Ectodermal cell (in vitro differentiated cells): ENCODE results near the gene ACTN1.

ENCODE experiments used
- H3K27ac ChIP-seq: 2 replicates; pipeline ENCODE4 v1.7.0; 2013; ENCODE audit warnings: mild to moderate bottlenecking, low read depth, low read length; ENCODE audit not compliant: insufficient read depth, poor library complexity, severe bottlenecking
- H3K27me3 ChIP-seq: 2 replicates; pipeline ENCODE4 v1.7.0; 2013; ENCODE audit warnings: mild to moderate bottlenecking, low read length; ENCODE audit not compliant: insufficient read depth, control insufficient read depth, poor library complexity, severe bottlenecking
- H3K36me3 ChIP-seq: one replicate; pipeline ENCODE4 v1.7.0; 2013; ENCODE audit warnings: low read length; ENCODE audit not compliant: control insufficient read depth, insufficient read depth
- H3K4me1 ChIP-seq: one replicate; pipeline ENCODE4 v1.7.0; 2013; ENCODE audit warnings: low read length; ENCODE audit not compliant: control insufficient read depth, insufficient read depth
- H3K4me3 ChIP-seq: 2 replicates; pipeline ENCODE4 v1.7.0; 2013; ENCODE audit warnings: low read depth, low read length, control low read depth; ENCODE audit not compliant: insufficient read depth
- H3K9me3 ChIP-seq: 2 replicates; pipeline ENCODE4 v1.7.0; 2013; ENCODE audit warnings: mild to moderate bottlenecking, low read length, moderate library complexity; ENCODE audit not compliant: control insufficient read depth
- WGBS, 2 experiments: methylation state at CpG; one replicate each; pipeline ENCODE4 v1.1.7; 2013; ENCODE audit warnings: missing lambda C conversion rate in 2 of 2; 5-methylcytosine and 5-hydroxymethylcytosine counted together

Gene ACTN1

DNA sequence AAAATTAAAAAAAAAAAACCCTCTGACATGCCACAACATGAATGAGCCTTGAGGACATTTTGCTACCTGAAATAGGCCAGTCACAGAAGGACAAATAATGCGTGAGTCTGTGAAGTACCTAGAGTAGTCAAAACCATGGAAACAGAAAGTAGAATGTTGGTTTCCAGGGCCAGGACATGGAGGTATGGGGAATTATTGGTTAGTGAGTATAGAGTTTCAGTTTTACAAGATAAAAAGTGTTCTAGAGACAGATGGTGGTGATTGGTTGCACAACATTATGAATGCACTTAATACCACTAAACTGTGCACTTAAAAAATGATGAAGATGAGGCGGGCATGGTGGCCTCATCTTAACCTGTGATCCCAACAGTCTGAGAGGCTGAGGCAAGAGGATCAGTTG, 138.6 kb downstream of the ACTN1 start:
- Histone ChIP-seq H3K9me3 (no peaks in the 10 kb centered on the region), H3K27me3 (no peaks in the 10 kb centered on the region), H3K36me3 (no peaks in the 10 kb centered on the region), H3K4me1 (peaks cover 6% of the 10 kb centered on the region), H3K4me3 (no peak overlapping the region), H3K27ac (no peak overlapping the region)
- WGBS, 2 experiments = 90 to 94% methylated on average over 2 of the region's 2 CpGs

DNA sequence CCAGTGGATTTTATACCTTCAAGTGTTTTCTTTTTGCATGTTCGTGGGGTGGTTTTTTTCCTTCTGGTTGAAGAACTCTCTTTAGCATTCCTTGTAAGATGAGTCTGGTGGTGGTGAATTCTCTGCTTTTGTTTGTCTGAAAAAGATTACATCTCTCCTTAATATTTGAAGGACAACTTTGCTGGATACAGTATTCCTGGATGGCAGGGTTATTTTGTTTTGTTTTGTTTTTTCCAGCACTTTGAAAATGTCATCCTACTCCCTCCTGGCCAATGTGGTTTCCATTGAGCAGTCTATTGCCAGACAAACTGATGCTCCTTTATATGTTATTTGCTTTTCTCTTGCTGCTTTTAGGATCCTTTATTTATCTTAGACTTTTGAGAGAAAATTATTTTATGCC, 143.0 kb downstream of the ACTN1 start:
- 47% methylated on average over 1 of the region's 1 CpG; no CpG with 5 or more reads in 1 of the 2 experiments for WGBS, 2 experiments
- H3K4me1 ChIP-seq = no peaks in the 10 kb centered on the region
- H3K36me3 ChIP-seq = no peaks in the 10 kb centered on the region
- H3K27ac ChIP-seq = no peak overlapping the region
- H3K27me3 ChIP-seq = no peaks in the 10 kb centered on the region
- H3K9me3 ChIP-seq = no peaks in the 10 kb centered on the region
- H3K4me3 ChIP-seq = no peak overlapping the region

DNA sequence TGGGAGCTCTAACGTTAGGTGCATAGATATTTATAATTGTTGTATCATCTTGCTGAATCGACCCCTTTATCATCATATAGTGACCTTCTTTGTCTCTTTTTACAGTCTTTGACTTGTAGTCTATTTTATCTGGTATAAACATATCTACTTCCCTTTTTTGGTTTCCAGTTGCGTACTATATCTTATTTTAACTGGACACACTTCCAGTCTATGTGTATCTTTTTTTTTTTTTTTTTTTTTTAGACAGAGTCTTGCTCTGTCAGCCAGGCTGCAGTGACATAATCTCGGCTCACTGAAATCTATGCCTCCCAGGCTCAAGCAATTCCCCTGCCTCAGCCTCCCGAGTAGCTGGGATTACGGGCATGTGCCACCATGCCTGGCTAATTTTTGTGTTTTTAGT, 144.3 kb downstream of the ACTN1 start:
- 95 to 96% methylated on average over 3 to 6 of the region's 6 CpGs for WGBS, 2 experiments

DNA sequence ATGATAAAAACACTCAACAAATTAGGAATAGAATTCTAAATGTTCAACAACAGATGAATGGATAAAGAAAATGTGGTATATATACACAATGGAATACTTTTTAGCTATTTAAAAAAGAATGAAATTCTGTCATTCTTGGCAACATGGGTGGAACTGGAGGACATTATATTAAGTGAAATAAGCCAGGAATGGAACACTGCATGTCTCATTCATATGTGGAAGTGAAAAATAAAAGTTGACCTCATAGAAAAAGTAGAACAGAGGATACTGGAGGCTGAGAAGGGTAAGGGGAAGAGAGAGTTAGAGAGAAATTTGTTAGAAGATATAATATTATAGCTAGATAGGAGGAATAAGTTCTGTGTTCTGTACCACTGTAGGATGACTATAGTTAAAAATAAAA, 150.4 kb downstream of the ACTN1 start:
- Histone ChIP-seq H3K4me1 (no peaks in the 10 kb centered on the region), H3K36me3 (no peaks in the 10 kb centered on the region), H3K9me3 (no peaks in the 10 kb centered on the region), H3K27me3 (no peaks in the 10 kb centered on the region), H3K4me3 (no peak overlapping the region), H3K27ac (no peak overlapping the region)

More for the DNA sequence above, 144.3 kb downstream of the ACTN1 start:
- Histone ChIP-seq H3K4me1 (no peaks in the 10 kb centered on the region), H3K27ac (no peak overlapping the region), H3K4me3 (no peak overlapping the region), H3K36me3 (no peaks in the 10 kb centered on the region), H3K9me3 (no peaks in the 10 kb centered on the region), H3K27me3 (no peaks in the 10 kb centered on the region)

DNA sequence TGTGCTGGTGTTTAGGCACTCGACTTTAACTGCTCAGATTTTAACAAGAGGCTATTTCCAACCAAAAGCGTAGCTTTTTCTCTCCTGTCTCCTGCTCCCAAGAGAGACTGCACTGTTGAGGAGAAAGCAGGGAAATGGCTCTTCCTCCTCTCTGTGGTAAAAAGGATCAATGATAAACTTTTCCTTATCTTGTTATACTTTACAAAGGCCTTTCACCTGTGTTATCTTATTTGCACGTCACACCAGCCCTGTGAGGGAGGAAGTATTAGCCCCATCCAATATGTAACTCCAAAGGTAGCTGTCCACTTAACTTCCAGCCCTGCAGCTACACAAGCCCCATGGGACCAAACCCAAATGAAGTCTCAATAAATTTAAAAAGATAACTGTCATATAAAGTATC, 153.4 kb downstream of the ACTN1 start:
- Histone ChIP-seq H3K36me3 (no peaks in the 10 kb centered on the region), H3K4me1 (no peaks in the 10 kb centered on the region), H3K27me3 (no peaks in the 10 kb centered on the region), H3K27ac (no peak overlapping the region), H3K9me3 (no peaks in the 10 kb centered on the region), H3K4me3 (no peak overlapping the region)
- WGBS, 2 experiments = 88 to 92% methylated on average over 3 of the region's 3 CpGs

DNA sequence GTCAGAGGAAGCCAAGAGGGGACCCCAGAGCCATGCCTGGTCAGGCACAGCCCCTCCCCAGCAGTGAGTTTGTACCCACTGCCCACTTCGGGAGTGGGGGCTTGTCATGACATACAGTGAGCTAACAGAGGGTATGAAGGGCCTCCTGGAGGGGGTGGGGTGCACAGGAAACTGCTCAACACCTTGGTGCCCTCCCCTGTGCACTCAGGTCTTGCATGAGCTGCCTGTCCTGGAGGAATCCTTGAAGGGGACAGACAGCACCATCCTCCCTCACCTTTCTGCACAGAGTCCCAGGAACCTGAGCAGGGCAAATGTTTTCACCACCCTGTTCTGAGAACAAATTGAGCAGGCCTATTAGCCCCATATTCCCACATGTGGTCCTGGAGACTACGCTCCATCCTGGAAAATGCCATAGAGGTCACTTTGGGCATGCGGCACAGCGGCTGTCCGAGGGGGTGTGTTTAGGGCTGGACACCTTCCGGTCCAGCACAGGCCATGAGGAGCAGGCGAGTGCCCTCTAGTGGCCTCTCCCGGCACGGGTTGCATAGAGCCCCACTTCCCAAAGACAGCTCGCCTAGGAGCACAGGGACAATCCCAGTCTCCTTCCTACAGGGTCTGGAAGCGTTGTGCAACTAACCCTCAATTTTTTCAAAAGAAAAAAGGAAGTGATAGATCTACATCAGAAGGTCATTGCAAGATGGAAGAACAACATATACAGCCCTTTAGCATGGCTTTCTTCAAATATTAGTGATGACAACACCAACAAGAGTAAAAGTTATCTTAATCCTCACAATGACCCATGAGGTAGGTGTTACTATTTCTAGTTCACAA, 154.4 kb downstream of the ACTN1 start:
- Histone ChIP-seq H3K4me1 (peaks cover 5% of the 10 kb centered on the region), H3K36me3 (no peaks in the 10 kb centered on the region), H3K4me3 (no peak overlapping the region), H3K27ac (no peak overlapping the region), H3K27me3 (no peaks in the 10 kb centered on the region), H3K9me3 (no peaks in the 10 kb centered on the region)
- WGBS, 2 experiments = 26% methylated on average over 11 of the region's 11 CpGs

DNA sequence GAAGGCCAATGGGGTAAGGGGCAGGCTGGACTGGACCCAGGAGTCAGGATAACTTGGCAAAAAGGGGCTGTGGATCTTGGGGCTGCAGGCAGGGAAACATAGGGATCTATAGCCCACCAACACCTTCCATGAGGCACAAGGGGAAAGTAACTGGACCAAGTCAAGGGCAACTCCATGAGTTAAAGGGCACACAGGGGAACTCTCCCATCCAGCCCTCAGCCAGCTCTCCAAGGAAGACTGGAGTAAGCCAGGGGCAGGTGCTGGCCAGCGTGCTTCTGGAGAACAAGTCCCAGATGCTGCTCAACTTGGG, 154.9 kb downstream of the ACTN1 start:
- WGBS, 2 experiments = 93 to 99% methylated on average over 1 of the region's 1 CpG
- Histone ChIP-seq H3K27me3 (no peaks in the 10 kb centered on the region), H3K9me3 (no peaks in the 10 kb centered on the region), H3K4me3 (no peak overlapping the region), H3K36me3 (no peaks in the 10 kb centered on the region), H3K4me1 (peaks cover 10% of the 10 kb centered on the region), H3K27ac (no peak overlapping the region)
